ENCODE data around the gene FAM107B. TPM values are rescaled to one million over a fixed set of nuclear protein-coding genes. Genes with fewer than 3 reads are reported as not detected.

The FAM107B gene
- total and polyA plus RNA-seq, 2 of the 13 experiments (the other 11 are each of a cell fraction or from before 2014, with no cell fraction given) = 15.7 to 24.8 TPM

DNA sequence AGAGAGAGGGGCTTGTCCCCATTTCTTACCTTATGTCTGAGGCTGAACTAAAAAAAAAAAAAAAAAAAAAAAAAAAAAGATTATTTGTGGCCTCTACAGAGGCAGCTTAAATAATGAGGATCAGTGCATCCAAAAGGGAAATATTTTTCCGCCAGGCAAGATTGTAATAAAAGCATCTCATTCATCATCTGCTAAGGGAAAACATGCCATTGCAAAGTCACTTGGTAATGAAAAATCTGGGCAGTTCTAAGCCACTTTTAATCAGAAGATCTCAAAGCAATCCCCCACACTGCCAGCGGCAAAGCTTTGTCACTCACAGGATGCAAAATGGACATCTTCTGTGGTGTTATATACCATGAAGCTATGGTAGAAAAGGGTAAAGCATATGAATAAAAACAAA is 3.8 kb downstream of the FAM107B start (continued):
- TF ChIP-seq, protein P1, sequence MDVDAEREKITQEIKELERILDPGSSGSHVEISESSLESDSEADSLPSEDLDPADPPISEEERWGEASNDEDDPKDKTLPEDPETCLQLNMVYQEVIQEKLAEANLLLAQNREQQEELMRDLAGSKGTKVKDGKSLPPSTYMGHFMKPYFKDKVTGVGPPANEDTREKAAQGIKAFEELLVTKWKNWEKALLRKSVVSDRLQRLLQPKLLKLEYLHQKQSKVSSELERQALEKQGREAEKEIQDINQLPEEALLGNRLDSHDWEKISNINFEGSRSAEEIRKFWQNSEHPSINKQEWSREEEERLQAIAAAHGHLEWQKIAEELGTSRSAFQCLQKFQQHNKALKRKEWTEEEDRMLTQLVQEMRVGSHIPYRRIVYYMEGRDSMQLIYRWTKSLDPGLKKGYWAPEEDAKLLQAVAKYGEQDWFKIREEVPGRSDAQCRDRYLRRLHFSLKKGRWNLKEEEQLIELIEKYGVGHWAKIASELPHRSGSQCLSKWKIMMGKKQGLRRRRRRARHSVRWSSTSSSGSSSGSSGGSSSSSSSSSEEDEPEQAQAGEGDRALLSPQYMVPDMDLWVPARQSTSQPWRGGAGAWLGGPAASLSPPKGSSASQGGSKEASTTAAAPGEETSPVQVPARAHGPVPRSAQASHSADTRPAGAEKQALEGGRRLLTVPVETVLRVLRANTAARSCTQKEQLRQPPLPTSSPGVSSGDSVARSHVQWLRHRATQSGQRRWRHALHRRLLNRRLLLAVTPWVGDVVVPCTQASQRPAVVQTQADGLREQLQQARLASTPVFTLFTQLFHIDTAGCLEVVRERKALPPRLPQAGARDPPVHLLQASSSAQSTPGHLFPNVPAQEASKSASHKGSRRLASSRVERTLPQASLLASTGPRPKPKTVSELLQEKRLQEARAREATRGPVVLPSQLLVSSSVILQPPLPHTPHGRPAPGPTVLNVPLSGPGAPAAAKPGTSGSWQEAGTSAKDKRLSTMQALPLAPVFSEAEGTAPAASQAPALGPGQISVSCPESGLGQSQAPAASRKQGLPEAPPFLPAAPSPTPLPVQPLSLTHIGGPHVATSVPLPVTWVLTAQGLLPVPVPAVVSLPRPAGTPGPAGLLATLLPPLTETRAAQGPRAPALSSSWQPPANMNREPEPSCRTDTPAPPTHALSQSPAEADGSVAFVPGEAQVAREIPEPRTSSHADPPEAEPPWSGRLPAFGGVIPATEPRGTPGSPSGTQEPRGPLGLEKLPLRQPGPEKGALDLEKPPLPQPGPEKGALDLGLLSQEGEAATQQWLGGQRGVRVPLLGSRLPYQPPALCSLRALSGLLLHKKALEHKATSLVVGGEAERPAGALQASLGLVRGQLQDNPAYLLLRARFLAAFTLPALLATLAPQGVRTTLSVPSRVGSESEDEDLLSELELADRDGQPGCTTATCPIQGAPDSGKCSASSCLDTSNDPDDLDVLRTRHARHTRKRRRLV (CRISPR knock-in tag; IDR thresholded peaks at IDR 0.05) = no peak
- no peak for TF ChIP-seq STAT5B (CRISPR knock-in tag; IDR thresholded peaks at IDR 0.05)
- no peak for TF ChIP-seq ZNF496 (CRISPR knock-in tag; IDR thresholded peaks at IDR 0.05; ENCODE audit: insufficient replicate concordance)
- TF ChIP-seq ZNF550 (CRISPR knock-in tag; IDR thresholded peaks at IDR 0.05; ENCODE audit: borderline replicate concordance) = no peak
- no peak for TF ChIP-seq ZNF572 (CRISPR knock-in tag; IDR thresholded peaks at IDR 0.05)
- no peak for TF ChIP-seq HCFC1 (IDR thresholded peaks at IDR 0.05; ENCODE audit: low read depth, low read length)
- TF ChIP-seq ZBTB20 (CRISPR knock-in tag; IDR thresholded peaks at IDR 0.05; ENCODE audit: borderline replicate concordance, low read depth) = no peak
- TF ChIP-seq, protein P2, sequence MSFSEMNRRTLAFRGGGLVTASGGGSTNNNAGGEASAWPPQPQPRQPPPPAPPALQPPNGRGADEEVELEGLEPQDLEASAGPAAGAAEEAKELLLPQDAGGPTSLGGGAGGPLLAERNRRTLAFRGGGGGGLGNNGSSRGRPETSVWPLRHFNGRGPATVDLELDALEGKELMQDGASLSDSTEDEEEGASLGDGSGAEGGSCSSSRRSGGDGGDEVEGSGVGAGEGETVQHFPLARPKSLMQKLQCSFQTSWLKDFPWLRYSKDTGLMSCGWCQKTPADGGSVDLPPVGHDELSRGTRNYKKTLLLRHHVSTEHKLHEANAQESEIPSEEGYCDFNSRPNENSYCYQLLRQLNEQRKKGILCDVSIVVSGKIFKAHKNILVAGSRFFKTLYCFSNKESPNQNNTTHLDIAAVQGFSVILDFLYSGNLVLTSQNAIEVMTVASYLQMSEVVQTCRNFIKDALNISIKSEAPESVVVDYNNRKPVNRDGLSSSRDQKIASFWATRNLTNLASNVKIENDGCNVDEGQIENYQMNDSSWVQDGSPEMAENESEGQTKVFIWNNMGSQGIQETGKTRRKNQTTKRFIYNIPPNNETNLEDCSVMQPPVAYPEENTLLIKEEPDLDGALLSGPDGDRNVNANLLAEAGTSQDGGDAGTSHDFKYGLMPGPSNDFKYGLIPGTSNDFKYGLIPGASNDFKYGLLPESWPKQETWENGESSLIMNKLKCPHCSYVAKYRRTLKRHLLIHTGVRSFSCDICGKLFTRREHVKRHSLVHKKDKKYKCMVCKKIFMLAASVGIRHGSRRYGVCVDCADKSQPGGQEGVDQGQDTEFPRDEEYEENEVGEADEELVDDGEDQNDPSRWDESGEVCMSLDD (CRISPR knock-in tag; IDR thresholded peaks at IDR 0.05; ENCODE audit: borderline replicate concordance) = no peak
- no peak for TF ChIP-seq SP5 (CRISPR knock-in tag; IDR thresholded peaks at IDR 0.05; ENCODE audit: borderline replicate concordance, low read depth)
- no peak for TF ChIP-seq GZF1 (CRISPR knock-in tag; IDR thresholded peaks at IDR 0.05)
- TF ChIP-seq ZKSCAN8 (CRISPR knock-in tag; IDR thresholded peaks at IDR 0.05; ENCODE audit: borderline replicate concordance) = no peak
